NT2/D1 (cell line): Measurements from ENCODE around the gene LANCL1.
"Not testable (repeated sequence)": the region's sequence is repeated elsewhere in the genome, so short reads cannot be mapped to it uniquely, and the experiment has no call there.

ENCODE experiments used
- DNase-seq: peaks from one replicate; pipeline ENCODE4 v3.0.0-alpha.2; 2011; ENCODE audit warnings: low read depth, low spot score
- H3K27me3 ChIP-seq: 2 replicates; pipeline ENCODE4 v1.6.0; 2011; ENCODE audit warnings: mild to moderate bottlenecking; ENCODE audit not compliant: insufficient read length, insufficient read depth
- H3K36me3 ChIP-seq: 2 replicates; pipeline ENCODE4 v1.6.1; 2011; ENCODE audit warnings: mild to moderate bottlenecking, low read length, mixed read lengths; ENCODE audit not compliant: insufficient read depth, insufficient read length
- H3K4me1 ChIP-seq: 2 replicates; pipeline ENCODE4 v1.5.1; 2011; ENCODE audit not compliant: insufficient read depth, insufficient read length
- H3K4me3 ChIP-seq: 2 replicates; pipeline ENCODE4 v1.5.1; 2011; ENCODE audit warnings: low read depth; ENCODE audit not compliant: insufficient read length
- H3K9ac ChIP-seq: 2 replicates; pipeline ENCODE4 v1.6.0; 2011; ENCODE audit warnings: low read depth; ENCODE audit not compliant: insufficient read length
- H3K9me3 ChIP-seq: 2 replicates; pipeline ENCODE4 v1.5.1; 2011; ENCODE audit warnings: mild to moderate bottlenecking, low read length; ENCODE audit not compliant: insufficient read depth
- SUZ12 ChIP-seq: IDR thresholded peaks from 2 replicates; pipeline ENCODE4 v1.6.1; 2011; ENCODE audit not compliant: insufficient read length, insufficient read depth; ENCODE audit errors: extremely low read depth
- YY1 ChIP-seq: IDR thresholded peaks from 2 replicates; pipeline ENCODE4 v1.6.1; 2011; ENCODE audit not compliant: insufficient read length, insufficient read depth
- ZNF274 ChIP-seq: IDR thresholded peaks from 2 replicates; pipeline ENCODE4 v1.6.1; 2011; ENCODE audit warnings: mild to moderate bottlenecking, low read depth, low read length

LANCL1 gene

GRCh38 chr2:210429403-210430137 is 47.0 kb downstream of the LANCL1 start:
- Histone ChIP-seq H3K9me3 (peaks cover 23% of the 10 kb centered on the region), H3K27me3 (no peaks in the 10 kb centered on the region), H3K4me3 (no peak overlapping the region), H3K4me1 (no peaks in the 10 kb centered on the region), H3K36me3 (peaks cover 17% of the 10 kb centered on the region), H3K9ac (no peak overlapping the region)
- TF ChIP-seq SUZ12 (no peak), ZNF274 (no peak), YY1 (no peak)
- DNase-seq: no peak

GRCh38 chr2:210428393-210429179 is 48.0 kb downstream of the LANCL1 start:
- TF ChIP-seq SUZ12 (no peak), YY1 (no peak), ZNF274 (no peak)
- no peak overlapping the region for H3K4me3 ChIP-seq
- no peak for DNase-seq
- H3K9me3 ChIP-seq: peaks cover 32% of the 10 kb centered on the region
- H3K36me3 ChIP-seq: peaks cover 13% of the 10 kb centered on the region
- H3K9ac ChIP-seq: no peak overlapping the region
- H3K4me1 ChIP-seq: no peaks in the 10 kb centered on the region
- H3K27me3 ChIP-seq: no peaks in the 10 kb centered on the region

- not testable (repeated sequence) for H3K36me3 ChIP-seq, H3K27me3 ChIP-seq, H3K9ac ChIP-seq, H3K4me3 ChIP-seq, DNase-seq, H3K4me1 ChIP-seq
- H3K9me3 ChIP-seq: peaks cover 35% of the 10 kb centered on the region
These were observed 49.2 kb downstream of the LANCL1 start for GRCh38 chr2:210427309-210427708.

GRCh38 chr2:210422366-210422765 is 54.2 kb downstream of the LANCL1 start:
- Histone ChIP-seq H3K4me3 (no peak overlapping the region), H3K9ac (no peak overlapping the region), H3K36me3 (no peaks in the 10 kb centered on the region), H3K9me3 (peaks cover 24% of the 10 kb centered on the region), H3K27me3 (no peaks in the 10 kb centered on the region), H3K4me1 (peaks cover 2% of the 10 kb centered on the region)
- DNase-seq: no peak
- TF ChIP-seq ZNF274 (no peak), SUZ12 (no peak), YY1 (no peak)

- no peak for TF ChIP-seq SUZ12
- no peak for TF ChIP-seq YY1
- TF ChIP-seq ZNF274: no peak
- peaks cover 2% of the 10 kb centered on the region for H3K4me1 ChIP-seq
- DNase-seq: no peak
- H3K36me3 ChIP-seq: no peaks in the 10 kb centered on the region
- H3K9me3 ChIP-seq: peaks cover 19% of the 10 kb centered on the region
- H3K27me3 ChIP-seq: no peaks in the 10 kb centered on the region
- no peak overlapping the region for H3K4me3 ChIP-seq
- no peak overlapping the region for H3K9ac ChIP-seq
These were observed 54.6 kb downstream of the LANCL1 start for GRCh38 chr2:210421916-210422315.

- TF ChIP-seq YY1: no peak
- TF ChIP-seq ZNF274: no peak
- no peak for TF ChIP-seq SUZ12
- no peak for DNase-seq
- H3K4me1 ChIP-seq: no peaks in the 10 kb centered on the region
These were observed 63.9 kb downstream of the LANCL1 start for GRCh38 chr2:210412660-210413059.

GRCh38 chr2:210410542-210410941 is 66.0 kb downstream of the LANCL1 start:
- no peak overlapping the region for H3K9ac ChIP-seq
- TF ChIP-seq SUZ12 (no peak), YY1 (no peak), ZNF274 (no peak)
- H3K27me3 ChIP-seq: no peaks in the 10 kb centered on the region

More at GRCh38 chr2:210412660-210413059, 63.9 kb downstream of the LANCL1 start:
- H3K4me3 ChIP-seq: no peak overlapping the region
- H3K36me3 ChIP-seq: no peaks in the 10 kb centered on the region
- H3K9ac ChIP-seq: no peak overlapping the region
- no peaks in the 10 kb centered on the region for H3K9me3 ChIP-seq
- no peaks in the 10 kb centered on the region for H3K27me3 ChIP-seq

More at GRCh38 chr2:210410542-210410941, 66.0 kb downstream of the LANCL1 start:
- no peaks in the 10 kb centered on the region for H3K4me1 ChIP-seq
- H3K36me3 ChIP-seq: no peaks in the 10 kb centered on the region
- no peaks in the 10 kb centered on the region for H3K9me3 ChIP-seq
- H3K4me3 ChIP-seq: no peak overlapping the region
- DNase-seq: no peak
